Esophagus squamous epithelium (tissue), 4 donors: Measurements from ENCODE around the gene UBQLN4.

ENCODE experiments used
- POLR2A ChIP-seq, 4 donors: fragments of 450-650 bp; IDR thresholded peaks; one replicate each; pipeline ENCODE4 v1.6.1; 2017; ENCODE audit warnings: antibody characterized with exemption in 4 of 4, mild to moderate bottlenecking in 4 of 4, moderate library complexity in 3 of 4
- TF ChIP-seq, protein P1 (sequence below), 6 experiments: fragments of 450-650 bp in 4 of 6; fragments of 200-600 bp in 2 of 6; sonication (generic) in 2 of 6; IDR thresholded peaks; one replicate each; pipeline ENCODE4 v1.5.1; 2016 to 2019; ENCODE audit warnings: antibody characterized with exemption in 6 of 6, mild to moderate bottlenecking in 4 of 6, moderate library complexity in 4 of 6

DNA sequence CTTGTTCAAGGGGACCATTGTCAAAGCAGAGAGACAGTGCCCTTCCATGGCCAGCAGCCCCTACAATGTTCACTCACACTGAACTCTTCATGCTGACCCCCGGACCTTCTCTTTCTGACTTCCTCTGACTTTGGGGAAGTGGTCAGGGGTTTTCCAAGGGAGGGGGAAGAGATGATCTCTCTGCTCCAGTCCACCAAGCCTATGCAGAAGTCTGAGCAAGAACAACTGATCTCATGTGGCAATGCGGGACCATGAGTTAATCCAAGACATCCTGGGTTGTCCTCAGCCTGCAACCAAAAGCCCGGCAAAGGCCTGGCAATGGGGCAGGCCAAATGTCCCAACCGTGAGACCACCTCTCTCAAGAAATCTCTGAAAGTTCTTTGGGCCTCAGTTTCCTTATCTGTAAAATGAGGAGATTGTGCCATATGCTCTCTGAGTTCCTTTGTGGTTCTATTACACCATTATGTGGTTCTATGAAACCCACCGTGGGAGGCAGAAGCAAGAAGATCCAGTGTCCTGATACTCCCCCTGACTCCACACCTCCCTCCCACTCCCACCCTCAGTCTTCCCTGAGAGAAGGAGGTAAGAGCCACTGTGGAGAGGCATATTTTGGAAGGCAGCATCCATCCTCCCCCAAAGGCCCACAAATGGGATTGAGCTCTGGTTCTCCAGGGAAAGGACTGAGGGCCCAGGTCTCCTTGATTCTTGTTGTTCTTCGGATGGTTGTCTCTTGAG is 63.4 kb downstream of the UBQLN4 start:
- TF ChIP-seq, protein P1, sequence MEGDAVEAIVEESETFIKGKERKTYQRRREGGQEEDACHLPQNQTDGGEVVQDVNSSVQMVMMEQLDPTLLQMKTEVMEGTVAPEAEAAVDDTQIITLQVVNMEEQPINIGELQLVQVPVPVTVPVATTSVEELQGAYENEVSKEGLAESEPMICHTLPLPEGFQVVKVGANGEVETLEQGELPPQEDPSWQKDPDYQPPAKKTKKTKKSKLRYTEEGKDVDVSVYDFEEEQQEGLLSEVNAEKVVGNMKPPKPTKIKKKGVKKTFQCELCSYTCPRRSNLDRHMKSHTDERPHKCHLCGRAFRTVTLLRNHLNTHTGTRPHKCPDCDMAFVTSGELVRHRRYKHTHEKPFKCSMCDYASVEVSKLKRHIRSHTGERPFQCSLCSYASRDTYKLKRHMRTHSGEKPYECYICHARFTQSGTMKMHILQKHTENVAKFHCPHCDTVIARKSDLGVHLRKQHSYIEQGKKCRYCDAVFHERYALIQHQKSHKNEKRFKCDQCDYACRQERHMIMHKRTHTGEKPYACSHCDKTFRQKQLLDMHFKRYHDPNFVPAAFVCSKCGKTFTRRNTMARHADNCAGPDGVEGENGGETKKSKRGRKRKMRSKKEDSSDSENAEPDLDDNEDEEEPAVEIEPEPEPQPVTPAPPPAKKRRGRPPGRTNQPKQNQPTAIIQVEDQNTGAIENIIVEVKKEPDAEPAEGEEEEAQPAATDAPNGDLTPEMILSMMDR (IDR thresholded peaks at IDR 0.05): no peak
- no peak for TF ChIP-seq POLR2A (IDR thresholded peaks at IDR 0.05)
